ENCODE measurements around the gene GJA3.

The GJA3 gene

GRCh38 chr13:20173116-20173746, 12.4 kb upstream of the GJA3 start:
- H3K27ac ChIP-seq, result no peak overlapping the region

GRCh38 chr13:20171364-20171763, 10.5 kb upstream of the GJA3 start:
- Histone ChIP-seq H3K4me2 (no peak overlapping the region), H3K79me2 (ENCODE audit: insufficient read depth, low read depth) (no peaks in the 10 kb centered on the region), H3K27ac (no peak overlapping the region), H3K27me3 (ENCODE audit: insufficient read depth, low read depth) (no peaks in the 10 kb centered on the region), H2AFZ (ENCODE audit: low read depth) (no peak overlapping the region), H3K4me3 (IDR thresholded peaks at IDR 0.05; ENCODE audit: insufficient read depth, low read depth, low read length) (no peak overlapping the region), H3K9ac (no peak overlapping the region), H3K36me3 (ENCODE audit: insufficient read depth) (no peaks in the 10 kb centered on the region), H3K4me1 (ENCODE audit: low read depth, poor library complexity, severe bottlenecking) (peaks cover 17% of the 10 kb centered on the region), H4K20me1 (ENCODE audit: insufficient read depth) (no peaks in the 10 kb centered on the region)
- no peak for TF ChIP-seq CTCF (conservative IDR thresholded peaks at IDR 0.05; ENCODE audit: low read depth, low read length)

More at GRCh38 chr13:20173116-20173746, 12.4 kb upstream of the GJA3 start:
- Histone ChIP-seq H2AFZ (ENCODE audit: low read depth) (no peak overlapping the region), H3K36me3 (ENCODE audit: insufficient read depth) (no peaks in the 10 kb centered on the region), H3K4me1 (ENCODE audit: low read depth, poor library complexity, severe bottlenecking) (peaks cover 17% of the 10 kb centered on the region), H3K79me2 (ENCODE audit: insufficient read depth, low read depth) (no peaks in the 10 kb centered on the region), H3K4me3 (IDR thresholded peaks at IDR 0.05; ENCODE audit: insufficient read depth, low read depth, low read length) (no peak overlapping the region), H3K27me3 (ENCODE audit: insufficient read depth, low read depth) (no peaks in the 10 kb centered on the region), H3K4me2 (no peak overlapping the region), H3K9ac (no peak overlapping the region), H4K20me1 (ENCODE audit: insufficient read depth) (no peaks in the 10 kb centered on the region)
- no peak for TF ChIP-seq CTCF (conservative IDR thresholded peaks at IDR 0.05; ENCODE audit: low read depth, low read length)

DNA sequence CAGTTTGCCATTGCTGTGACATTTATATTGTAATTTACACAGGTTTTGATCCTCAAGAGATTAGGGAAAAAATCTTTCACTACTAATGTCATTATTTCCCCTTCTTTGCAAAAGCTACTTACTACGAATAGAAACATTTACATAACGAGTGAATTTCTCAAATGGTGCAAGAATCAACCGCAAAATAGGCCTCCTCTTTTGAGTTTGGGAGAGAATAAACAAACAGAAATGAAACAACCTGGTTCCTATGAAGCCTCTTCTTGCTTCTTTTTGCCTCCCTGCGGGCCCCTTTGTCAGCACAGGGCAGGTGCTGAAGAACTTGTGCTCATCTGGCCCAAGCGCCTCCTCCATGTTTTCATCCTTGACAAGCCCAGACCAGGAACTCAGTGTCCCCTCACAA, 10.1 kb upstream of the GJA3 start:
- H3K4me3 ChIP-seq (IDR thresholded peaks at IDR 0.05; ENCODE audit: insufficient read depth, low read depth, low read length), result no peak overlapping the region
- H3K4me2 ChIP-seq, result no peak overlapping the region
- H4K20me1 ChIP-seq (ENCODE audit: insufficient read depth), result no peaks in the 10 kb centered on the region
- H3K36me3 ChIP-seq (ENCODE audit: insufficient read depth), result no peaks in the 10 kb centered on the region
- H3K79me2 ChIP-seq (ENCODE audit: insufficient read depth, low read depth), result no peaks in the 10 kb centered on the region
- H2AFZ ChIP-seq (ENCODE audit: low read depth), result no peak overlapping the region
- H3K4me1 ChIP-seq (ENCODE audit: low read depth, poor library complexity, severe bottlenecking), result peaks cover 17% of the 10 kb centered on the region
- TF ChIP-seq CTCF (conservative IDR thresholded peaks at IDR 0.05; ENCODE audit: low read depth, low read length), result no peak
- no peak overlapping the region for H3K9ac ChIP-seq
- H3K27ac ChIP-seq, result no peak overlapping the region
- no peaks in the 10 kb centered on the region for H3K27me3 ChIP-seq (ENCODE audit: insufficient read depth, low read depth)

DNA sequence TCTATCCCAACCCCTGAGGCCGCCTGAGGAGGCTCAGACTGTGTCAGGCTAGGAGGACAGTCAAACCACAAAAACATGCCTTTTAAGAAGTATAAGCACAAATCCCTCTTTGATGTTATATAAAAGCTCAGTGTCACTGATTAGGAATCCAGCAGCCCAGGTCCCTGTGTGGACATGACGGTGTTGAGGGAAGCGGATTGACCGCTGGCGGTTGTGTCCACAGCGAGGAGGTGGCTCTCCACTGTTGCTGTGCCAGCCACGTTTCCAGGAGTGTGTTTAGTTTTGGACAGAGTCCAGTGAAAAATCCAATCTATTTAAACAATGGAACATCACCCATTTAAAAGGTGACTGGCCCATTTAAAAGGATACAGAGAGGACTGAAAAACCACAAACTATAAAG, 7.5 kb upstream of the GJA3 start:
- Histone ChIP-seq H3K36me3 (ENCODE audit: insufficient read depth) (no peaks in the 10 kb centered on the region), H3K4me3 (IDR thresholded peaks at IDR 0.05; ENCODE audit: insufficient read depth, low read depth, low read length) (no peak overlapping the region), H4K20me1 (ENCODE audit: insufficient read depth) (no peaks in the 10 kb centered on the region), H3K79me2 (ENCODE audit: insufficient read depth, low read depth) (no peaks in the 10 kb centered on the region), H3K4me2 (no peak overlapping the region), H3K27ac (no peak overlapping the region), H3K27me3 (ENCODE audit: insufficient read depth, low read depth) (no peaks in the 10 kb centered on the region), H2AFZ (ENCODE audit: low read depth) (no peak overlapping the region), H3K9ac (no peak overlapping the region), H3K4me1 (ENCODE audit: low read depth, poor library complexity, severe bottlenecking) (no peaks in the 10 kb centered on the region)
- TF ChIP-seq CTCF (conservative IDR thresholded peaks at IDR 0.05; ENCODE audit: low read depth, low read length), result no peak
